GM19035 (cell line): ENCODE measurements around the gene RND2.

Source experiments
- ATAC-seq: cut with Tn5 transposase; IDR thresholded peaks from one replicate; pipeline ENCODE4 v1.9.1; 2021; ENCODE audit not compliant: unreplicated experiment

RND2 gene

GRCh38 chr17:43070872-43071271, 45.8 kb downstream of the RND2 start:
- no peak for ATAC-seq

GRCh38 chr17:43074869-43075268, 49.8 kb downstream of the RND2 start:
- no peak for ATAC-seq

GRCh38 chr17:43079641-43080302, 54.7 kb downstream of the RND2 start:
- ATAC-seq: no peak
